ENCODE results near the gene CKAP4. TPM values are rescaled to one million over a fixed set of nuclear protein-coding genes. Genes with fewer than 3 reads are reported as not detected.

The CKAP4 gene
- polyA plus RNA-seq, 2 of the 4 experiments (the other 2 are of a cell fraction), result 70.4 to 108 TPM

GRCh38 chr12:106290666-106291065 is 42.8 kb upstream of the CKAP4 start:
- no peak overlapping the region for H3K4me3 ChIP-seq
- DNase-seq (ENCODE audit: low read depth in 1 of 2, low spot score in 1 of 2) (no peak), FAIRE-seq (no peak), ATAC-seq (no peak)
- peak overlapping the region; percentile 95 to 98; a peak in 5 of 6 replicates for H3K27ac ChIP-seq
- WGBS (ENCODE audit: missing lambda C conversion rate), result 54% methylated on average over 2 of the region's 2 CpGs
- ChIA-PET CTCF (interaction anchor here (0.6 to 1.8 kb wide), 6 partner anchors 10 to 67 kb away, joined by 3 to 5 read pairs (median 4); partner anchors contain the start of gene POLR3B), POLR2A (interaction anchor here (1.7 kb wide), 1 partner anchor 44 kb away, joined by 3 read pairs; no protein-coding TSS in a partner anchor)
- H3K4me1 ChIP-seq, result peaks cover 31% of the 10 kb centered on the region
- no peak overlapping the region for H3K4me2 ChIP-seq
- TF ChIP-seq, protein P1, sequence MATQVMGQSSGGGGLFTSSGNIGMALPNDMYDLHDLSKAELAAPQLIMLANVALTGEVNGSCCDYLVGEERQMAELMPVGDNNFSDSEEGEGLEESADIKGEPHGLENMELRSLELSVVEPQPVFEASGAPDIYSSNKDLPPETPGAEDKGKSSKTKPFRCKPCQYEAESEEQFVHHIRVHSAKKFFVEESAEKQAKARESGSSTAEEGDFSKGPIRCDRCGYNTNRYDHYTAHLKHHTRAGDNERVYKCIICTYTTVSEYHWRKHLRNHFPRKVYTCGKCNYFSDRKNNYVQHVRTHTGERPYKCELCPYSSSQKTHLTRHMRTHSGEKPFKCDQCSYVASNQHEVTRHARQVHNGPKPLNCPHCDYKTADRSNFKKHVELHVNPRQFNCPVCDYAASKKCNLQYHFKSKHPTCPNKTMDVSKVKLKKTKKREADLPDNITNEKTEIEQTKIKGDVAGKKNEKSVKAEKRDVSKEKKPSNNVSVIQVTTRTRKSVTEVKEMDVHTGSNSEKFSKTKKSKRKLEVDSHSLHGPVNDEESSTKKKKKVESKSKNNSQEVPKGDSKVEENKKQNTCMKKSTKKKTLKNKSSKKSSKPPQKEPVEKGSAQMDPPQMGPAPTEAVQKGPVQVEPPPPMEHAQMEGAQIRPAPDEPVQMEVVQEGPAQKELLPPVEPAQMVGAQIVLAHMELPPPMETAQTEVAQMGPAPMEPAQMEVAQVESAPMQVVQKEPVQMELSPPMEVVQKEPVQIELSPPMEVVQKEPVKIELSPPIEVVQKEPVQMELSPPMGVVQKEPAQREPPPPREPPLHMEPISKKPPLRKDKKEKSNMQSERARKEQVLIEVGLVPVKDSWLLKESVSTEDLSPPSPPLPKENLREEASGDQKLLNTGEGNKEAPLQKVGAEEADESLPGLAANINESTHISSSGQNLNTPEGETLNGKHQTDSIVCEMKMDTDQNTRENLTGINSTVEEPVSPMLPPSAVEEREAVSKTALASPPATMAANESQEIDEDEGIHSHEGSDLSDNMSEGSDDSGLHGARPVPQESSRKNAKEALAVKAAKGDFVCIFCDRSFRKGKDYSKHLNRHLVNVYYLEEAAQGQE (IDR thresholded peaks at IDR 0.05), result no peak
- TF ChIP-seq CHD4 (IDR thresholded peaks at IDR 0.05; ENCODE audit: borderline replicate concordance), result no peak
- H3K9me3 ChIP-seq, result 0 out of 3 replicates have a peak, but pooled peaks cover 5% of the 10 kb centered on the region

GRCh38 chr12:106289196-106289681 is 41.4 kb upstream of the CKAP4 start:
- FAIRE-seq (no peak), ATAC-seq (no peak), DNase-seq (ENCODE audit: low read depth in 1 of 2, low spot score in 1 of 2) (no peak)
- H3K4me1 ChIP-seq, result peaks cover 31% of the 10 kb centered on the region
- CTCF ChIA-PET, result interaction anchor here (0.8 to 1.8 kb wide), 5 partner anchors 9 to 68 kb away, joined by 3 to 5 read pairs (median 3); partner anchors contain the start of gene POLR3B
- H3K9me3 ChIP-seq, result 0 out of 3 replicates have a peak, but pooled peaks cover 5% of the 10 kb centered on the region
- POLR2A ChIA-PET, result interaction anchor here (1.7 kb wide), 1 partner anchor 43 kb away, joined by 3 read pairs; no protein-coding TSS in a partner anchor
- no peak overlapping the region for H3K4me3 ChIP-seq
- peak overlapping the region; percentile 95 to 98 for H3K27ac ChIP-seq
- TF ChIP-seq BHLHE40 (IDR thresholded peaks at IDR 0.05; ENCODE audit: low read depth, low read length), result no peak
- no peak for TF ChIP-seq RCOR1 (IDR thresholded peaks at IDR 0.05; ENCODE audit: low read depth, low read length)
- no peak for TF ChIP-seq RAD21 (conservative IDR thresholded peaks at IDR 0.05 in 1 of 2, IDR thresholded peaks at IDR 0.05 in 1 of 2)
- TF ChIP-seq CEBPB (IDR thresholded peaks at IDR 0.05), result 0 out of 4 replicates have a peak, but pooled peaks have one; percentile 7 to 15
- peak; percentile 0; the same call in 1 of the 2 replicates for TF ChIP-seq ZNF302 (CRISPR knock-in tag; IDR thresholded peaks at IDR 0.05)
- TF ChIP-seq, protein P2, sequence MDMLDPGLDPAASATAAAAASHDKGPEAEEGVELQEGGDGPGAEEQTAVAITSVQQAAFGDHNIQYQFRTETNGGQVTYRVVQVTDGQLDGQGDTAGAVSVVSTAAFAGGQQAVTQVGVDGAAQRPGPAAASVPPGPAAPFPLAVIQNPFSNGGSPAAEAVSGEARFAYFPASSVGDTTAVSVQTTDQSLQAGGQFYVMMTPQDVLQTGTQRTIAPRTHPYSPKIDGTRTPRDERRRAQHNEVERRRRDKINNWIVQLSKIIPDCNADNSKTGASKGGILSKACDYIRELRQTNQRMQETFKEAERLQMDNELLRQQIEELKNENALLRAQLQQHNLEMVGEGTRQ (IDR thresholded peaks at IDR 0.05), result no peak
- 95% methylated on average over 1 of the region's 1 CpG for WGBS (ENCODE audit: missing lambda C conversion rate)
- peak overlapping the region; percentile 37; the same call in 1 of the 3 replicates for H3K4me2 ChIP-seq

DNA sequence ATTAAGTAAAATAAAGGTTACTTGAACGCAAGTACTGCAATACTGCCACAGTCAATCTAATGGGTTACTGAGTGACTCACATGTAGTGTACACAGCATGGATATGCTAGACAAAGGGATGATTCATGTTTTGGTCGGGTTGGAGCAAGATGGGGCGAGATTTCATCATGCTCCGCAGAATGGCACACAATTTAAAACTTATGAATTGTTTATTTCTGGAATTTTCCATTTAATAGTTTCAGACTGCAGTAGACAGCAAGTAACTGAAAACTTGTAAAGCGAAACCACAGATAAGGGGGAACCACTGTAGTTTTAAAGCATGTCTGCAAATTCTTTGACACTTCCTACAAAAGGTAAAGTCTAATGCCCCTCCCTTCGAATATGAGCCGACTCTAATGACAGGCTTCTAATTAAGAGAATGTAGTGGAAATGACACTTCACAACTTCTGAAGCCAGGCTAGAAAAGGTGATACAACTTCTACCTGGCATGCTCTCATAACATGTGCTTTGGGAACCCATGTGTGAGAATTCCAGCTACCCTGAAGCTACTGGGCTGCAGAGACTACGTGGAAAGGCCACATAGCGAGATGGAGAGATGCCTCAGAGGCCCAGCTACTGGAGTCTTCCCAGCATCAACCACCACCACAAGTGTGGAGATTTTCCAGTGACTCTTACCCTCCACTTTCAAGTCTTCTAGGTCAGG is 40.8 kb upstream of the CKAP4 start:
- H3K27ac ChIP-seq, result peak overlapping the region; percentile 95 to 98
- FAIRE-seq (no peak), DNase-seq (ENCODE audit: low read depth in 1 of 2, low spot score in 1 of 2) (peak; percentile 76 to 92), ATAC-seq (peak; percentile 98 to 99)
- H3K4me3 ChIP-seq, result no peak overlapping the region
- peak overlapping the region; percentile 37 for H3K4me2 ChIP-seq
- ChIA-PET POLR2A (interaction anchor here (1.7 kb wide), 1 partner anchor 42 kb away, joined by 3 read pairs; no protein-coding TSS in a partner anchor), CTCF (interaction anchor here (1.5 kb wide), 1 partner anchor 13 kb away, joined by 3 read pairs; no protein-coding TSS in a partner anchor)
- WGBS (ENCODE audit: missing lambda C conversion rate), result 20% methylated on average over 9 of the region's 9 CpGs
- peaks cover 31% of the 10 kb centered on the region for H3K4me1 ChIP-seq
- H3K9me3 ChIP-seq, result 0 out of 3 replicates have a peak, but pooled peaks cover 5% of the 10 kb centered on the region
- TF ChIP-seq SREBF2 (IDR thresholded peaks at IDR 0.05) (no peak), HOXB5 (CRISPR knock-in tag; IDR thresholded peaks at IDR 0.05) (no peak), POLR2AphosphoS2 (conservative IDR thresholded peaks at IDR 0.05; ENCODE audit: low read length) (no peak), RNF2 (IDR thresholded peaks at IDR 0.05; ENCODE audit: borderline replicate concordance, low read depth) (no peak), HEYL (CRISPR knock-in tag; IDR thresholded peaks at IDR 0.05) (no peak; the same call in 1 of the 2 replicates), PHF8 (IDR thresholded peaks at IDR 0.05; ENCODE audit: borderline replicate concordance, low read depth) (no peak), ZNF302 (CRISPR knock-in tag; IDR thresholded peaks at IDR 0.05) (peak; percentile 78; the same call in 1 of the 2 replicates), CEBPB (IDR thresholded peaks at IDR 0.05) (peak; percentile 80 to 94; a peak in 3 of 4 replicates), MYC (IDR thresholded peaks at IDR 0.05; ENCODE audit: borderline replicate concordance, low read length) (no peak), TP53 (CRISPR knock-in tag; IDR thresholded peaks at IDR 0.05) (no peak), RAD21 (conservative IDR thresholded peaks at IDR 0.05 in 1 of 2, IDR thresholded peaks at IDR 0.05 in 1 of 2) (no peak)
- TF ChIP-seq, protein P3, sequence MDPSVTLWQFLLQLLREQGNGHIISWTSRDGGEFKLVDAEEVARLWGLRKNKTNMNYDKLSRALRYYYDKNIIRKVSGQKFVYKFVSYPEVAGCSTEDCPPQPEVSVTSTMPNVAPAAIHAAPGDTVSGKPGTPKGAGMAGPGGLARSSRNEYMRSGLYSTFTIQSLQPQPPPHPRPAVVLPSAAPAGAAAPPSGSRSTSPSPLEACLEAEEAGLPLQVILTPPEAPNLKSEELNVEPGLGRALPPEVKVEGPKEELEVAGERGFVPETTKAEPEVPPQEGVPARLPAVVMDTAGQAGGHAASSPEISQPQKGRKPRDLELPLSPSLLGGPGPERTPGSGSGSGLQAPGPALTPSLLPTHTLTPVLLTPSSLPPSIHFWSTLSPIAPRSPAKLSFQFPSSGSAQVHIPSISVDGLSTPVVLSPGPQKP (IDR thresholded peaks at IDR 0.05; ENCODE audit: low read depth, low read length), result no peak
- TF ChIP-seq, protein P1 (IDR thresholded peaks at IDR 0.05), result no peak
- TF ChIP-seq, protein P2 (IDR thresholded peaks at IDR 0.05), result no peak
